WTC11 (cell line): ENCODE results near the gene PDS5A.

ENCODE experiments used
- ETV6 ChIP-seq: sonication (generic); formaldehyde crosslinking; IDR thresholded peaks from 2 replicates; pipeline ENCODE4 v1.8.1; 2022; ENCODE audit warnings: mild to moderate bottlenecking, missing genetic modification reagents
- JAZF1 ChIP-seq: fragments of 250-450 bp; sonication (Bioruptor Pico); IDR thresholded peaks from 2 replicates; pipeline ENCODE4 v1.9.0; 2021; ENCODE audit warnings: moderate library complexity, mild to moderate bottlenecking, inconsistent platforms
- TF ChIP-seq, protein P1 (sequence below): fragments of 200-600 bp; IDR thresholded peaks from 2 replicates; pipeline ENCODE4 v1.8.0; 2022; ENCODE audit warnings: antibody characterized with exemption
- TF ChIP-seq, protein P2 (sequence below): sonication (generic); formaldehyde crosslinking; IDR thresholded peaks from 2 replicates; pipeline ENCODE4 v1.8.1; 2022; ENCODE audit warnings: low read depth, mild to moderate bottlenecking, moderate library complexity, missing genetic modification reagents, borderline replicate concordance
- TF ChIP-seq, protein P3 (sequence below): sonication (generic); formaldehyde crosslinking; IDR thresholded peaks from 2 replicates; pipeline ENCODE4 v1.8.0; 2022; ENCODE audit warnings: mild to moderate bottlenecking, missing genetic modification reagents

DNA sequence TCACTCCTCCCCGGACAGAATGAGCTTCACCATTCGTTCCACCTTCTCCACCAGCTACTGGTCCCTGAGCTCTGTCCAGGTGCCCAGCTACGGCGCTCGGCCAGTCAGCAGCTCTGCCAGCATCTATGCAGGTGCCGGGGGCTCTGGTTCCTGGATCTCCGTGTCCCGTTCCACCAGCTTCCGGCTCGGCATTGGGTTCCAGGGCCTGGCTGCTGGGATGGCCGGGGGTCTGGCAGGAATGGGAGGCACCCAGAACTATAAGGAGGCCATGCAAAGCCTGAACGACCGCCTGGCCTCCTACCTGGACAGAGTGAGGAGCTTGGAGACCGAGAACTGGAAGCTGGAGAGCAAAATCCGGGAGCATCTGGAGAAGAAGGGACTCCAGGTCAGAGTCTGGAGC lies 42.5 kb upstream of the PDS5A start:
- TF ChIP-seq, protein P1, sequence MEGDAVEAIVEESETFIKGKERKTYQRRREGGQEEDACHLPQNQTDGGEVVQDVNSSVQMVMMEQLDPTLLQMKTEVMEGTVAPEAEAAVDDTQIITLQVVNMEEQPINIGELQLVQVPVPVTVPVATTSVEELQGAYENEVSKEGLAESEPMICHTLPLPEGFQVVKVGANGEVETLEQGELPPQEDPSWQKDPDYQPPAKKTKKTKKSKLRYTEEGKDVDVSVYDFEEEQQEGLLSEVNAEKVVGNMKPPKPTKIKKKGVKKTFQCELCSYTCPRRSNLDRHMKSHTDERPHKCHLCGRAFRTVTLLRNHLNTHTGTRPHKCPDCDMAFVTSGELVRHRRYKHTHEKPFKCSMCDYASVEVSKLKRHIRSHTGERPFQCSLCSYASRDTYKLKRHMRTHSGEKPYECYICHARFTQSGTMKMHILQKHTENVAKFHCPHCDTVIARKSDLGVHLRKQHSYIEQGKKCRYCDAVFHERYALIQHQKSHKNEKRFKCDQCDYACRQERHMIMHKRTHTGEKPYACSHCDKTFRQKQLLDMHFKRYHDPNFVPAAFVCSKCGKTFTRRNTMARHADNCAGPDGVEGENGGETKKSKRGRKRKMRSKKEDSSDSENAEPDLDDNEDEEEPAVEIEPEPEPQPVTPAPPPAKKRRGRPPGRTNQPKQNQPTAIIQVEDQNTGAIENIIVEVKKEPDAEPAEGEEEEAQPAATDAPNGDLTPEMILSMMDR: no peak
- no peak for TF ChIP-seq ETV6 (CRISPR knock-in tag)
- no peak for TF ChIP-seq JAZF1 (CRISPR knock-in tag)
- TF ChIP-seq, protein P2, sequence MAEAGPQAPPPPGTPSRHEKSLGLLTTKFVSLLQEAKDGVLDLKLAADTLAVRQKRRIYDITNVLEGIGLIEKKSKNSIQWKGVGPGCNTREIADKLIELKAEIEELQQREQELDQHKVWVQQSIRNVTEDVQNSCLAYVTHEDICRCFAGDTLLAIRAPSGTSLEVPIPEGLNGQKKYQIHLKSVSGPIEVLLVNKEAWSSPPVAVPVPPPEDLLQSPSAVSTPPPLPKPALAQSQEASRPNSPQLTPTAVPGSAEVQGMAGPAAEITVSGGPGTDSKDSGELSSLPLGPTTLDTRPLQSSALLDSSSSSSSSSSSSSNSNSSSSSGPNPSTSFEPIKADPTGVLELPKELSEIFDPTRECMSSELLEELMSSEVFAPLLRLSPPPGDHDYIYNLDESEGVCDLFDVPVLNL (CRISPR knock-in tag): no peak
- TF ChIP-seq, protein P3, sequence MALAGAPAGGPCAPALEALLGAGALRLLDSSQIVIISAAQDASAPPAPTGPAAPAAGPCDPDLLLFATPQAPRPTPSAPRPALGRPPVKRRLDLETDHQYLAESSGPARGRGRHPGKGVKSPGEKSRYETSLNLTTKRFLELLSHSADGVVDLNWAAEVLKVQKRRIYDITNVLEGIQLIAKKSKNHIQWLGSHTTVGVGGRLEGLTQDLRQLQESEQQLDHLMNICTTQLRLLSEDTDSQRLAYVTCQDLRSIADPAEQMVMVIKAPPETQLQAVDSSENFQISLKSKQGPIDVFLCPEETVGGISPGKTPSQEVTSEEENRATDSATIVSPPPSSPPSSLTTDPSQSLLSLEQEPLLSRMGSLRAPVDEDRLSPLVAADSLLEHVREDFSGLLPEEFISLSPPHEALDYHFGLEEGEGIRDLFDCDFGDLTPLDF (CRISPR knock-in tag): no peak
